ENCODE results near the gene EPYC.

- TF ChIP-seq POLR2A (IDR thresholded peaks at IDR 0.05; ENCODE audit: low read length) (no peak), GATA1 (IDR thresholded peaks at IDR 0.05; ENCODE audit: low read depth, low read length) (no peak)
These were observed 12.3 kb upstream of the EPYC start for GRCh38 chr12:91017043-91017442.
